ENCODE measurements around the gene JADE2. TPM values are rescaled to one million over a fixed set of nuclear protein-coding genes. Genes with fewer than 3 reads are reported as not detected.

The JADE2 gene
- total and polyA plus RNA-seq, 2 experiments from 2014 or later: 16.2 to 40.8 TPM

GRCh38 chr5:134502259-134502658 is 23.2 kb upstream of the JADE2 start (continued):
- no peak for TF ChIP-seq ZNF462 (CRISPR knock-in tag; IDR thresholded peaks at IDR 0.05)
- no peak for TF ChIP-seq ZNF114 (CRISPR knock-in tag; IDR thresholded peaks at IDR 0.05)
- TF ChIP-seq CREB1 (CRISPR knock-in tag; IDR thresholded peaks at IDR 0.05; ENCODE audit: low read depth): no peak
- TF ChIP-seq CTCF (conservative IDR thresholded peaks at IDR 0.05; ENCODE audit: low read depth in 2 of 2): no peak
- TF ChIP-seq ZNF331 (CRISPR knock-in tag; IDR thresholded peaks at IDR 0.05; ENCODE audit: low read depth): no peak

GRCh38 chr5:134503088-134503936 is 22.2 kb upstream of the JADE2 start:
- ATAC-seq (peak; percentile 25), DNase-seq (ENCODE audit: low spot score) (peak; percentile 64)
- Mint-ChIP-seq H3K4me1 (peaks cover 26% of the 10 kb centered on the region), H3K27ac (peak overlapping the region; percentile 70; the same call in 1 of the 2 replicates), H3K9me3 (no peaks in the 10 kb centered on the region), H3K27me3 (ENCODE audit: insufficient read depth, low read depth, poor library complexity) (peaks cover 13% of the 10 kb centered on the region), H3K36me3 (ENCODE audit: low read depth) (no peaks in the 10 kb centered on the region), H3K4me3 (no peak overlapping the region; the same call in 2 of the 3 replicates)
- Histone ChIP-seq H3K4me3 (no peak overlapping the region), H3K27me3 (ENCODE audit: insufficient read depth) (no peaks in the 10 kb centered on the region), H4K20me1 (replicated peaks; ENCODE audit: insufficient read depth) (no peaks in the 10 kb centered on the region), H2AFZ (peak overlapping the region; percentile 90; the same call in 1 of the 2 replicates), H3K4me2 (peak overlapping the region; percentile 34; the same call in 1 of the 2 replicates), H3K79me2 (replicated peaks; ENCODE audit: insufficient read depth) (no peaks in the 10 kb centered on the region), H3K4me1 (ENCODE audit: insufficient read depth) (peaks cover 34% of the 10 kb centered on the region), H3F3A (replicated peaks; ENCODE audit: low read depth) (0 out of 2 replicates have a peak, but pooled peaks cover 2% of the 10 kb centered on the region), H3K9me2 (ENCODE audit: insufficient read depth) (no peaks in the 10 kb centered on the region), H3K27ac (ENCODE audit: low read depth) (peak overlapping the region; percentile 80), H3K36me3 (ENCODE audit: insufficient read depth) (no peaks in the 10 kb centered on the region)
- no peak for TF ChIP-seq ETS1 (IDR thresholded peaks at IDR 0.05)
- no peak for TF ChIP-seq EZH2phosphoT487 (IDR thresholded peaks at IDR 0.05; ENCODE audit: unreplicated experiment)
- no peak for TF ChIP-seq ZNF114 (CRISPR knock-in tag; IDR thresholded peaks at IDR 0.05)
- no peak for TF ChIP-seq EZH2 (IDR thresholded peaks at IDR 0.05; ENCODE audit: low read depth, unreplicated experiment)
- TF ChIP-seq NANOG (IDR thresholded peaks at IDR 0.05; ENCODE audit: borderline replicate concordance): no peak
- TF ChIP-seq POLR2AphosphoS5 (IDR thresholded peaks at IDR 0.05; ENCODE audit: low read depth): no peak
- no peak for TF ChIP-seq STAT1 (IDR thresholded peaks at IDR 0.05; ENCODE audit: unreplicated experiment)
- no peak for TF ChIP-seq CREB1 (CRISPR knock-in tag; IDR thresholded peaks at IDR 0.05; ENCODE audit: low read depth)
- no peak for TF ChIP-seq ZNF331 (CRISPR knock-in tag; IDR thresholded peaks at IDR 0.05; ENCODE audit: low read depth)

Data from GM23338 (cell line).